Activated T-helper 17 cell treated with anti-CD3 and anti-CD28 coated beads, Interleukin-2, amount 50 U/mL, for 72 hours (primary cell): ENCODE results near the gene TDRD12. TPM values are rescaled to one million over a fixed set of nuclear protein-coding genes. Genes with fewer than 3 reads are reported as not detected.
"Not testable (repeated sequence)": the region's sequence is repeated elsewhere in the genome, so short reads cannot be mapped to it uniquely, and the experiment has no call there.

ENCODE experiments used
- ATAC-seq: fragments of 150-1000 bp; cut with Tn5 transposase; replicated peaks from 2 replicates; pipeline ENCODE4 v1.10.0; 2021; ENCODE audit warnings: mild to moderate bottlenecking, moderate library complexity
- H3K27ac Mint-ChIP-seq: one replicate; pipeline ENCODE4 v1.8.0; 2022; ENCODE audit warnings: mixed read lengths
- H3K27me3 Mint-ChIP-seq: one replicate; pipeline ENCODE4 v1.8.0; 2022; ENCODE audit warnings: mixed read lengths
- H3K36me3 Mint-ChIP-seq: one replicate; pipeline ENCODE4 v1.8.0; 2022; ENCODE audit warnings: low read depth, mild to moderate bottlenecking, mixed read lengths
- H3K4me1 Mint-ChIP-seq: one replicate; pipeline ENCODE4 v1.8.0; 2022; ENCODE audit warnings: mixed read lengths
- H3K4me3 Mint-ChIP-seq: one replicate; pipeline ENCODE4 v1.8.0; 2022; ENCODE audit warnings: mild to moderate bottlenecking, mixed read lengths
- H3K9me3 Mint-ChIP-seq: one replicate; pipeline ENCODE4 v1.8.0; 2022; ENCODE audit warnings: mixed read lengths
- total RNA-seq, 2 donors: library from RNA; stranded (reverse); gene quantifications; one replicate each; pipeline ENCODE4 v1.2.3, GENCODE V29; 2022

Gene TDRD12
- total RNA-seq, 2 donors from 2014 or later, result 0.11 to 4.4 TPM

DNA sequence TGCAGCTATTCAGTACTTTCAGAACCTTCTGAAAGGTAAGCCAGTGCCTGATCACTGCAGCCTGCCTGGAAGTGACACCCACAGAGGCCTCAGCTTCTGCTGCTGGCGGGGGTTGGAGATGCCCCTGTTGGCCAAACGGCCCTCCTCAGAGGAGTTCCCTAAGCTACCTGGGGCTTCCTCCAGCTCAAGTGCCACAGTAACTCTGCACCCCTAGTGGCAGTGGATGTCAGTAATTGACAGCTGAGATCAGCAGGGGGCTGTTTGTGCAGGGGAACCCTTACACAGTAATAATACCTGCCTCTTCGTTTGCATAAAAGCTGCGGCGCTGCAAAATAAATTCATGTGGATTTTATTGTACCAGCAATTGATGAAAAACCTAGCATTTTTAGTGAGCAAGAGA lies 28.9 kb downstream of the TDRD12 start:
- Mint-ChIP-seq H3K4me3 (no peak overlapping the region), H3K4me1 (no peaks in the 10 kb centered on the region), H3K9me3 (no peaks in the 10 kb centered on the region), H3K27me3 (peaks cover 4% of the 10 kb centered on the region), H3K36me3 (no peaks in the 10 kb centered on the region), H3K27ac (no peak overlapping the region)
- ATAC-seq, result no peak

DNA sequence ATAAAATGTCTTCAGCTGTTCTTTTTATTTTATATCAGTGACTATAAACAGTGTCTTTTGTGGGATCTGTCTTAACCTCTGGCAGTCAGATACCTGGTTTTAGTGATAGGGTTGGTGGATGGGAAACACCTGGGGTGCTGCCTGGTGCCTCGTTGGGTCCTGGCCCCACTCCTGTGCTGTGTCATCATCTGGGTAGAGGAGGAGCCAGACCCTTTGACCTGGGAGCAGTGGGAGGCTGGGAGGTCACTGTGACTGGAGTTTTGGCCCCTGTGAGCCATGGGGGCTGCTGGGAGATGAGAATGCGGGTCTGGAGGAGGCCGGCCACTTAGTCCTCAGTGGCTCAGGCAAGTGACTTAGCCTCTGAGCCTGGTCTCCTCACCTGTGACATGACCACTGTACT lies 29.4 kb downstream of the TDRD12 start:
- no peaks in the 10 kb centered on the region for H3K4me1 Mint-ChIP-seq
- no peak overlapping the region for H3K4me3 Mint-ChIP-seq
- no peak overlapping the region for H3K27ac Mint-ChIP-seq
- H3K9me3 Mint-ChIP-seq, result no peaks in the 10 kb centered on the region
- peaks cover 4% of the 10 kb centered on the region for H3K27me3 Mint-ChIP-seq
- H3K36me3 Mint-ChIP-seq, result no peaks in the 10 kb centered on the region
- ATAC-seq, result no peak

DNA sequence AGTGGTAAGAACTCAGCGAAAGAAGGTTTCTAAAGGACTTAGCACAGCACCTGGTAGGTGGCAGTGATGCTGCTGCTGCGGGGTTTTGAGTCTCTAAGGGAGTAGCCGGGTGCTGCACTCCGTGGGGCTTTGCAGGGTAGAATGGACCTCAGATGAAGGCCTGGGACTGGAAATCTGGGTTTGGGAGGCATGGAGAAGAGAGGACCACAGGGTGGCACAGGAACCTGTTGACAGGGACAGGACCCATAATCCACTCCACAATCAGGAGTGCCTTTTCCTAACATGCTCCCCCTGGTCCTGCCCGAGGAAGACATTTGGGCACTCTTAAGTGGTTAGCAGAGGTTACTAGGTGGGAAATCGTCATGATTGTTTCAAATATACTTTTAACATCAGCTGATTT lies 29.8 kb downstream of the TDRD12 start:
- Mint-ChIP-seq H3K4me1 (no peaks in the 10 kb centered on the region), H3K9me3 (no peaks in the 10 kb centered on the region), H3K36me3 (no peaks in the 10 kb centered on the region), H3K27ac (no peak overlapping the region), H3K4me3 (no peak overlapping the region), H3K27me3 (peaks cover 4% of the 10 kb centered on the region)
- ATAC-seq, result no peak

DNA sequence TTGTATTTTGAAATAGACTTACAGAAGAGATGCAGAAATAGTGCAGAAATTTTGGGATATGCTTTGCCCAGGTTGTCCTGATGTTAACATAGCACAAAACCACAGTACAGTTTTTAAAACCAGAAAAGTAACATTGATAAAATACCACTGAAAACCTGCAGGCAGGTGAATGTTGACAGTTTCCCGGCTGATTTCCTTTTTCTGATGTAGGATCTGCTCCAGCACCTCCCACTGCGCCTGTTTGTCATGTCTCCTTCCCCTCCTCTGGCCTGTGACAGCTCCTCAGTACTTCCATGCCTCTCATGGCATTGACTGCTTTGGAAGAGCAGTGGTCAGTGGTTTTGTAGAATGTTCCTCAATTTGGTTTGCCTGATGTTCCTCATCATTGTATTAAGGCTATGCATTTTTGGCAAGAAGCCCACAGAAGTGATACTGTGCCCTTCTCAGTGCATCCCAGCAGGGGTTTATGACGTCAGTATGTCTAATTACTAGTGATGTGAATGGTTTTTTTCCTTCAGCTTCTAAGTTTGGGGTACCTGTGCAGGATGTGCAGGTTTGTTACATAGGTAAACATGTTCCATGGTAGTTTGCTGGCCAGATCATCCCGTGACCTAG lies 31.0 kb downstream of the TDRD12 start:
- Mint-ChIP-seq H3K9me3 (no peaks in the 10 kb centered on the region), H3K27me3 (peaks cover 9% of the 10 kb centered on the region), H3K27ac (no peak overlapping the region), H3K36me3 (no peaks in the 10 kb centered on the region), H3K4me1 (no peaks in the 10 kb centered on the region), H3K4me3 (no peak overlapping the region)
- no peak for ATAC-seq

DNA sequence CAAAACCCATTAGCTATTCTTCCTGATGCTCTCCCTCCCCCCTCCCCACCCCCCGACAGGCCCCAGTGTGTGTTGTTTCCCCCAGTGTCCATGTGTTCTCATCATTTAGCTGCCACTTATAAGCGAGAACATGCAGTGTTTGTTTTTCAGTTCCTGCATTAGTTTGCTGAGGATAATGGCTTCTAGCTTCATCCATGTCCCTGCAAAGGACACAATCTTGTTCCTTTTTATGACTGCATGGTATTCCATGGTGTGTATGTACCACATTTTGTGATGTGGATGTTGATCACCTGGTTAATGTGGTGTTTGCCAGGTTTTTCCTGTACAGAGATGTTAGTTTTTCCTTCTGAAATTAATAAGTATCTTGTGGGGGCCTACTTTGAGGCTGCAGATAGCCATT lies 31.5 kb downstream of the TDRD12 start:
- Mint-ChIP-seq H3K36me3 (no peaks in the 10 kb centered on the region), H3K27ac (no peak overlapping the region), H3K4me3 (no peak overlapping the region), H3K9me3 (no peaks in the 10 kb centered on the region), H3K27me3 (peaks cover 9% of the 10 kb centered on the region), H3K4me1 (no peaks in the 10 kb centered on the region)
- ATAC-seq, result no peak

DNA sequence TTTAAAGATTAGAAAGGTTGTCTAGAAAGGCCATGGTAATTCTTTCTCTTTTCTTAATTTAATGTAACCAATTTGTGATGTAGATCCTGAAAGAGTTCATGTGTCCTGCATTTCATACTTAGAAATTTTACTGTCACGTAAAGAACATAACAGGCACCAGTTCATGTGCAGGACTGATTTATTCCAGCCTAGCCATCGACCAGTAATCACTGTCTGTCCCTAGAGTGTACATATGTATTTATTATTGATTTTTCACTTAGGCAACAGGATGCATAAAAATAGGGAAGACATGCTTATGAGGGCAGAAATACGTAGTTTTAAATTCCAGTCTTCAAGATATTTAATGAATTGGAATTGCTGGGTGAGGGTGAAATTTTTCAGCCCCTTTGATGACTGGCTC lies 37.6 kb downstream of the TDRD12 start:
- Mint-ChIP-seq H3K36me3 (no peaks in the 10 kb centered on the region), H3K4me1 (no peaks in the 10 kb centered on the region), H3K4me3 (no peak overlapping the region), H3K27me3 (peaks cover 11% of the 10 kb centered on the region), H3K27ac (no peak overlapping the region), H3K9me3 (peaks cover 5% of the 10 kb centered on the region)
- ATAC-seq, result no peak

DNA sequence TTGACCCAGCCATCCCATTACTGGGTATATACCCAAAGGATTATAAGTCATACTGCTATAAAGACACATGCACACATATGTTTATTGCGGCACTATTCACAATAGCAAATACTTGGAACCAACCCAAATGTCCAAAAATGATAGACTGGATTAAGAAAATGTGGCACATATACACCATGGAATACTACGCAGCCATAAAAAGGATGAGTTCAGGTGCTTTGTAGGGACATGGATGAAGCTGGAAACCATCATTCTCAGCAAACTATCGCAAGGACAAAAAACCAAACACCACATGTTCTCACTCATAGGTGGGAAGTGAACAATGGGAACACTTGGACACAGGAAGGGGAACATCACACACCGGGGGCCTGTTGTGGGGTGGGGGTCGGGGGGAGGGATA lies 45.8 kb downstream of the TDRD12 start:
- H3K4me1 Mint-ChIP-seq, H3K4me3 Mint-ChIP-seq, ATAC-seq, H3K36me3 Mint-ChIP-seq, H3K27me3 Mint-ChIP-seq, H3K27ac Mint-ChIP-seq, H3K9me3 Mint-ChIP-seq: not testable (repeated sequence)

DNA sequence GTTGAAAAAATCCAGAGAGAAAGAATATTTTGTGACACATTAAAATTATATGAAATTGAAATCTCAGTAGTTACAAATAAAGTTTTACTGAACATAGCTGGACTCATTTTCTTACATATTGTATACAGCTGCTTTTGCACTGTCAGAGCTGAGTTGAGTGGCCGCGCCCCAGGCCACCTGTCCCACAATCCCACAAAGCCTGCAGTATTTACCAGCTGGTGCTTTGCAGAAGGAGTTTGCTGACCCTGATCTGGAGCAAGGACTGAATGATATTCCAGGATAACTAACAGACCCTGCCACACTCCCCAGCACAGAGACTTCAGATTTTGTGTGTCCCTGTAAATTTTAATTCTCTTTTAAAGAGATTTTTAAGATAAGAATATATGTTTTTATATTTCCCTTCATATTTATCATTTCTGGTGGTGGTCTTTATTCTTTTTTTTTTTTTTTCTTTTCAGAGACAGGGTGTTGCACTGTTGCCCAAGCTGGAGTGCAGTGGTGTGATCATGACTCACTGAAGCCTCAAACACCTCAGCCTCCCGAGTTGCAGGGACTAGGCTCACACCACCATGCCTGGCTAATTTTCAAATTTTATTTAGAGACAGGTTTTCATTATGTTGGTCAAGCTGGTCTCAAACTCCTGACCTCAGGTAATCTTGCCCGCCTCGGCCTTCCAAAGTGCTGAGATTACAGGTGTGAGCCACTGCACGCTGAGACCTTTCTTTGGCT lies 48.5 kb downstream of the TDRD12 start:
- Mint-ChIP-seq H3K27ac (no peak overlapping the region), H3K27me3 (peaks cover 3% of the 10 kb centered on the region), H3K4me3 (no peak overlapping the region), H3K36me3 (no peaks in the 10 kb centered on the region), H3K9me3 (no peaks in the 10 kb centered on the region), H3K4me1 (no peaks in the 10 kb centered on the region)
- ATAC-seq, result no peak

DNA sequence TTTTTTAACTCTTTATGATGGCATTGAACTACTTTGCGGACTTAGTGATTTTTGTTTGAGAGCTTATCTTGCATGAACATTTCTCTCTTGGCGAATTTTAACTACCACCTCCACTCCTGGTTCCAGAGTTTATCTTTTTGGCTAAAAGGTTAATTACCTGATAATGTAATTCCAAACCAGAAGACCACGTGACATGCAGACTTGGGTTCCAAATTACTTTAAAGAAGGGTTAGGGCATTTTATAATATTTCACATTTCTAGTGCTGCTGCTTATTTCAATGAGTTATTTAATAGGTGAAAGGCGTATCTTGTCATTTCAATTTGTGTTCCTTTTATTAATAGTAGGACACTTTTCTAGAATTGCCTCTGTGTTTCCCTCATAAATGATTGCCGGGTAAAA lies 52.0 kb downstream of the TDRD12 start:
- Mint-ChIP-seq H3K9me3 (no peaks in the 10 kb centered on the region), H3K4me1 (no peaks in the 10 kb centered on the region), H3K36me3 (no peaks in the 10 kb centered on the region), H3K4me3 (no peak overlapping the region), H3K27ac (no peak overlapping the region), H3K27me3 (peaks cover 3% of the 10 kb centered on the region)
- ATAC-seq, result no peak

DNA sequence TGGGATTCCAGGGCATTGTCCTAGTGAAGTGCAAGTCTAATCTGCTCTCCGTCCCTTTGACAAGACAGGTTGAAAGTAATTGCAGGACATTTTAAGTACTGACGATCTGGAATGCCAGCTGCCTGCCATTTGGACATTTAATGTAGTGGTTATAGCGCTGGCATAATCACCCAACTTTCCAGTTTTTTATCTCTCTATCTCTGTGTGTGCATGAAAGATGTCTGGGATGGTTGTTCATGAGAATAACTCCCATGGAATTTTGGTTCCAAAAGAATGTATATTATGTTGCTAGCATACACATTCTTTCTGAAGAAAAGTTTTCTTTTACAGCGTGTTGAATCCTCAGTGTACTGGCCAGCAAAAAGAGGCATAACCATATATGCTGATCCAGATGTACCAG lies 53.6 kb downstream of the TDRD12 start:
- Mint-ChIP-seq H3K27me3 (peaks cover 3% of the 10 kb centered on the region), H3K9me3 (no peaks in the 10 kb centered on the region), H3K4me3 (no peak overlapping the region), H3K4me1 (no peaks in the 10 kb centered on the region), H3K27ac (no peak overlapping the region), H3K36me3 (no peaks in the 10 kb centered on the region)
- ATAC-seq, result no peak

DNA sequence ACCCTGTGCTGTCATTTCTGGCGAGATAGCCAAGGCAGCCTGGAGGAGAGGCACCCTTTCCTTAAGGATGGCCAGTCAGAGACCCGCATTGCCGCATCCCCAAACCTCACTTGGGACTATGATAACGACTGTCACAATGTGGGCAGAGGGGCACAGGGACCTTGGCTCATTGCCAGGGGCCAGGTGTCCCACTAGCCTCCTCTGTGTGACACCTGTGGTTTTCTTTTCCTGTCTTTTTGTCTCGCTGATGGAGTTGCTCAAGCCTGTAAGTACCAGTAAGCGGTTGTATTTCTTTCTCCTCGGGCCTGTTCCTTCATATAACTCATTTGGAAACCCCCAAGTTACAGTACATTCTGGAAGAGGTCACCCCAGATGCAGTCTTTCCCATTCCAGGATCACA lies 59.5 kb downstream of the TDRD12 start:
- H3K9me3 Mint-ChIP-seq, result peaks cover 10% of the 10 kb centered on the region
- no peak overlapping the region for H3K4me3 Mint-ChIP-seq
- H3K27me3 Mint-ChIP-seq, result peaks cover 4% of the 10 kb centered on the region
- no peaks in the 10 kb centered on the region for H3K36me3 Mint-ChIP-seq
- H3K27ac Mint-ChIP-seq, result no peak overlapping the region
- ATAC-seq, result no peak
- no peaks in the 10 kb centered on the region for H3K4me1 Mint-ChIP-seq

DNA sequence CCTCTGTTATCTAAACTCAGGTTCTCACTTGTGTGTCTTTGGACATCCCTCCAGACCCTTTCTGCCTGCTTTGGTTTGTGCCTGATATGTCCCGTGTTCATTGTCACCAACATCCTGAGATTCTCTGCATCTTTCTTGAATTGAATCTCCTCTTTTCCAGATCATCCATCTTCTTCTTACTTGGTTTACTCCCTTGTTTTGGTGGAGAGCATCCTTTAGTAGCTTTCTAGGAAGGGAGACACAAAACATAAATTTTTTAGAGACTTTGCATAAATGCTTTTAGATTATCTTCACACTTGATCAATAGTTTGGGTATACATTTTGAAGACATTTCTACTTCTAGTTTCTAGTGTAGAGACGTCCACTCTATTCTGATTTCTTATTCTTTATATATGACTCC lies 61.7 kb downstream of the TDRD12 start:
- no peak overlapping the region for H3K4me3 Mint-ChIP-seq
- peaks cover 4% of the 10 kb centered on the region for H3K27me3 Mint-ChIP-seq
- no peak for ATAC-seq
- no peaks in the 10 kb centered on the region for H3K4me1 Mint-ChIP-seq
- H3K9me3 Mint-ChIP-seq, result peaks cover 10% of the 10 kb centered on the region
- H3K36me3 Mint-ChIP-seq, result no peaks in the 10 kb centered on the region
- no peak overlapping the region for H3K27ac Mint-ChIP-seq

DNA sequence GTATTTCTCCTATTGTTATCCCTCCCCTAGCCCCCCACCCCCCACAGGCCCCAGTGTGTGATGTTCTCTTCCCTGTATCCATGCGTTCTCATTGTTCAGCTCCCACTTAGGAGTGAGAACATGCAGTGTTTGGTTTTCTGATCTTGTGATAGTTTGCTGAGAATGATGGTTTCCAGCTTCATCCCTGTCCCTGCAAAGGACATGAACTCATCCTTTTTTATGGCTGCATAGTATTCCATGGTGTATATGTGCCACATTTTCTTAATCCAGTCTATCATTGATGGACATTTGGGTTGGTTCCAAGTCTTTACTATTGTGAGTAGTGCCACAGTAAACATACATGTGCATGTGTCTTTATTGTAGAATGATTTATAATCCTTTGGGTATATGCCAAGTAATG lies 62.5 kb downstream of the TDRD12 start:
- not testable (repeated sequence) for H3K4me3 Mint-ChIP-seq, ATAC-seq

DNA sequence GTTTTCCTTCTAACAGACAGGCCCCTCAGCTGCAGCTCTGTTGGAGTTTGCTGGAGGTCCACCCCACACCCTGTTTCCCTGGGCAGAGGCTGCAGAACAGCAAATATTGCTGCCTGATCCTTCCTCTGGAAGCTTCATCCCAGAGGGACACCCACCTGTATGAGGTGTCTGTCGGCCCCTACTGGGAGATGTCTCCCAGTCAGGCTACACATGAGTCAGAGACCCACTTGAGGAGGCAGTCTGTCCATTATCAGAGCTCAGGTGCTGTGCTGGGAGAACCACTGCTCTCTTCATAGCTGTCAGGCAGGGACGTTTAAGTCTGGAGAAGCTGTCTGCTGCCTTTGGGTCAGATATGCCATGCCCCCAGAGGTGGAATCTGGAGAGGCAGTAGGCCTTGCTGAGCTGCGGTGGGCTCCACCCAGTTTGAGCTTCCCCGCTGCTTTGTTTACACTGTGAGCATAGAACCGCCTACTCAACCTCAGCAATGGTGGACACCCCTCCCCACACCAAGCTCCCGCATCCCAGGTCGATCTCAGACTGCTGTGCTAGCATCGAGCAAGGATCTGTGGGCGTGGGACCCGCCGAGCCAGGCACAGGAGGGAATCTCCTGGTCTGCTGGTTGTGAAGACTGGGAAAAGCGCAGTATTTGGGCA lies 67.7 kb downstream of the TDRD12 start:
- not testable (repeated sequence) for H3K4me1 Mint-ChIP-seq, H3K9me3 Mint-ChIP-seq, H3K36me3 Mint-ChIP-seq, H3K4me3 Mint-ChIP-seq, H3K27ac Mint-ChIP-seq, ATAC-seq, H3K27me3 Mint-ChIP-seq

More for the DNA sequence above, 62.5 kb downstream of the TDRD12 start:
- peaks cover 10% of the 10 kb centered on the region for H3K9me3 Mint-ChIP-seq
- not testable (repeated sequence) for H3K27ac Mint-ChIP-seq, H3K27me3 Mint-ChIP-seq, H3K36me3 Mint-ChIP-seq, H3K4me1 Mint-ChIP-seq

DNA sequence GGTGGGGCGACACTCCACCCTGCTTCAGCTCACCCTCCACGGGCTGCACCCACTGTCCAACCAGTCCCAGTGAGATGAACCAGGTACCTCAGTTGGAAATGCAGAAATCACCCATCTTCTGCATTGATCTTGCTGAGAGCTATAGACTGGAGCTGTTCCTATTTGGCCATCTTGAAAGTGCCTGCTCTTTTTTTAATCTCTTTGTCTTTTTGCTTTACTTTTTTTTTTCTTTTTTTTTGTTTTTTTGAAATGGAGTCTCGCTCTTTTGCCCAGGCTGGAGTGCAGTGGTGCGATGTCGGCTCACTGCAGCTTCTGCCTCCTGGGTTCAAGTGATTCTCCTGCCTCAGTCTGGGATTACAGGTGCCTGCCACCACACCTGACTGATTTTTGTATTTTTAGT lies 68.3 kb downstream of the TDRD12 start:
- not testable (repeated sequence) for H3K4me3 Mint-ChIP-seq, H3K27me3 Mint-ChIP-seq, H3K4me1 Mint-ChIP-seq, H3K36me3 Mint-ChIP-seq, H3K9me3 Mint-ChIP-seq, H3K27ac Mint-ChIP-seq, ATAC-seq
